ENCODE measurements around the gene RAB14.
"Not testable (repeated sequence)": the region's sequence is repeated elsewhere in the genome, so short reads cannot be mapped to it uniquely, and the experiment has no call there.

RAB14 gene

DNA sequence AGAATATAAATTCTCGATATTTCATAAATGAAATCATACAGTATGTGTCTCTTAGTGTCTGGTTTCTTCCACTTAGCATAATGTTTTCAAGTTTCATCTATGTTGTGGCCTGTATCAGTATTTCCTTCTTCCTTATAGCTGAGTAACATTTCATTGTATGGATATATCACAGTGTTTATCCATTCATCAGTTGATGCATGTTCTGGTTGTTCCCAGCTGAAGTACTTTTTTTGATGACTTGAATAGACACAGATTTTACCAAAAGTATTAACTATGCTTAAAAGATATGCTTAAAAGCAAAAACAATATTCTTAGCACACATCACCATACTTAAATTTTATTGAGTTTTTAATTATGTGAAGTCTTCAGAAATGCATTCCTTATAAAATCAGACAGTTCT is 12.7 kb downstream of the RAB14 start:
- no peak for DNase-seq

DNA sequence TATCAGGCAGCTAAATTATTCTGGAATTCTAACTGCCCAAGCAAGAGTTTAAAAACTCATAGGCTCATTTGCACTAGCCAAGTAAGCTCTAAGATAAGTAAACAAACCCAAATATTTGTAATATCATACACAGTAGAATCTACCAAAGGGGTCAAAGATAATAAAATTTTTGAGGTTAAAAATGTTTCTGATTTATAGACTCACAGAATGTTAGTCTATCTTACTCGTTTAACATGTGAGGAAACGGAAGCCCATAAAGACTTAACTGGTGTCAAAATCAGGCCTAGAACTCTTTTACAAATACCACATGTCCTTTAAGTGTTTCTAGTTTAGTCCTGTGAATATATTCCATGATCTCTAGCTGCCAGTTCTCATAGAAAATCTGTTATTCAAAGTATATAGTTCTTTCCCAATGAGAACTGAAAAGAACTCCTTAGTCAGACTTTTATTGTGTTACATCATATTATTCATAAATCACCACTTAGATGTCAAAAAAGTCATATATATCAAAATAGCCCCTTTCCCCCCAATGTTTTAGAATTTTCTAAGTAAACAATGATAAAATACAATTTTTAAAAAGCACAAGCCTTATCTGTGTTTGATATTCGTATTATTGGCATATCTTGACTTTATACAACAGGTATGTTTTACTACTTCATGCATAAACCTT is 13.9 kb downstream of the RAB14 start:
- no peak for DNase-seq

DNA sequence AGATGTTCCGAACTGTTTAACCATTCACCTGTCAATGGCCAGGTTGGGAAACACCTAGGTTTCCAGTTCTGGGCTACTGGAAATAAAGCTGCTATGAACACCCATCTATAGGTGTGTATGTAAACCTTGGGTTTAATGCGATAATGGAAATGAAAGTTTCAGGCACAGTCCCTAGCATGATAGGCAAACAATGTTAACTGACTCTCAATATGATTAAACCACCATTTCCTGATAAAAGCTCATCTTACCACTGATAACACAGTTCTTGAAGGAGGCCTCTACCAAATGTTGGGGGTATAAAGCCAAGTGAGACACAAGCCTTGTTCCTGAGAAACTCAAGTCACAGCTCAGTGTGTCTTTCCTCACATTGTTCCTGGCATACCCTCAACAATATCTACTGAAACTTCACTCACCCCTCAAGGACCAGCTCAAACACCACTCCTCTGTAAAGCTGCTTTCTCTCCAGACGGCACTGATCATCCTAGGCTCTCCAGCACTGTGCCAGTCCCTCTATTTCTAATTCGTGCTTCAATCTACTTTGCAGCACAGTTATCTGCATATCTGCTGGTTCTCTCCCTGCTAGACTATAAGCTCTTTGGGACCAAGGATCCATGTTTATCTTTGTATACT is 15.8 kb downstream of the RAB14 start:
- no peak for DNase-seq

DNA sequence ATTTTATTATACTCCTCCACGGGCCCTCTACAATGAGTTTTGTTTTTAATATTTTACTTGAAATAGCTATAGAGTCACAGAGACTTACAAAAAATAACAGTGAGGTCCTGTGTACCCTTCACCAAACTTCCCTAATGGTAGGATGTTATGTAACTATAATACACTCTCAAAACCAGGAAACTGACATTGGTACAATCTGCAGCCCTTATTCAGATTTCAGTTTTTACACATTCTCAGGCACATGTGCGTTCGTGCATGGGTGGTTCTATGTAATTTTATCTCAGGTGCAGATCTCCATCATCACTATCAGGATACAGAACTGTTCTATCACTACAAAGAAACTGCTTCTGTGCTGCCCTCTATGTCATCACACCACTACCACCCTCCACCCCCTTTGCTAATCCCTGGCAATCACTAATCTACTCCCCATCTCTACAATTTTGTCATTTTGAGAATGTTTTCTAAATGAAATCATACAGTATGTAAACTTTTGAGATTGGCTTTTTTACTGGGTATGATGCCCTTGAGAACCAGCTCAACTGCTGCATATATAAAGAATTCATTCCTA is 16.4 kb downstream of the RAB14 start:
- DNase-seq: no peak

DNA sequence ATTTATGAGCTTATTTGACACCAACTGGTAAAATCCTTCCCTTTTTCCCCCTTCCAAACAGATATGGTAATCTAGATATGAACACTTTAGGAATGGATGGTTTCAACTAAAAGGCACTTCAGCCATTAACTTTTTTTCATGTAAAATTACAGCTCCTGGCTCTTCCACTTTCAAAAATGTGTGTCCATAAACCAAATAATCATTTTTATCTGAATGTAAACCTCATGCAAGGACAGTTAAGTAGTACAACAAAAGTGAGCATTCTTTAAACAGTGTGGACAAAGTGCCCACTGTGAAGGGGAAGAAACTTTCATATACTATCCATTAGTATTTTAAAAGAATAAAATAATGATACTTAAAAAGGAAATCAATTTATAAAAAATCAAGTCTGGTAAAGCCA is 17.2 kb downstream of the RAB14 start:
- DNase-seq: no peak

DNA sequence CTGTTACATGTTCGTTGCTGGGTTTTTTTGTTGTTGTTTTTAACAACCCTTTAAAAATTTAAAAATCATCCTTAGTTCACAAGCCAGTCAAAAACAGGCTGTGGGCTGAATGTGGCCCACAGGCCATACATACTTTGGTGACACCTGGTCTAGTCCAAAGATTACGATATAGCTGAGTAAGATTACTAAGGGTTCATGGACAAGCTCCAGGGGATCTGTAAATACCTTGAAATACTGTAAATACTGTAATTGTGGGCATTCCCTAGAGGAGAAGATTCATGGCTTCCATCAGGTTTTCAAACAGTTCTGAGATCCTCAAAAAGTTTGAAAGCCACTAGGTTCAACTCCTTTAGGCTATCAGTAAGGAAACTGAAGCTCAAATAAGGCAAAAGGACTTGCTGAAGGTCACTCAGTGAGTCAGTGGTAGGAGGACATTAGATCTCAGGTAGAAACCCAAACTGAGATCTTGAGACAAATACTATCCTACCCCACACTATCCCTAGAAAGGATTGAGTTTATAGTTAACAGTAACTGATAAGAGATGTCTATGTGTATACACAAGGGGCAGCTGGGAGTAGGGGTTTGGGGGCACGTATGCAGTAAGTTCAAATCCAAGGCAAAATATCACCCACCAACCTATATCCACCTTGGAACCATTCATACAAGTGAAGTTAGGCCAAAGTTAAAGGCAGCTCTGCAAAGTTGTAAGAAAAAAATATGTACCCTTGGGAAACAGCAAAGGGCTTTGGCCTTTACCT is 17.8 kb downstream of the RAB14 start:
- DNase-seq: no peak

DNA sequence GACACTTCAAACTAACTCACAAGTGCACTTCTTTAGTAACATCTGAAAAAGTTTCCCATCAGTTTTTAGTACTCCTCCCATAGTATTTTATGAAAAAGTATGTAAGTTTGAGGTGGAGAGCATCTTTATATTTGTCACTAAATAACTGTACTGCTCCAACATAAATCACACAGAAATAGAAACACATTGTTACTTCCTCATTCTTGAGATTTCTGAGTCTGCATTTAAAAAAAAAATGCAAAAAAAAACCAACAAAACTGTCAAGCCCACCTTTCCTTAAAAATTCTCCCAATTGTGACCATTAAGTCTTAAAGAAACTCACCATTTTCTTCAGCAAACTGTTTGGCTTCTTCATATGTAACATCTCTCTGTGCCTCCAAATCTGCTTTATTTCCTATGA is 18.7 kb downstream of the RAB14 start:
- no peak for DNase-seq

DNA sequence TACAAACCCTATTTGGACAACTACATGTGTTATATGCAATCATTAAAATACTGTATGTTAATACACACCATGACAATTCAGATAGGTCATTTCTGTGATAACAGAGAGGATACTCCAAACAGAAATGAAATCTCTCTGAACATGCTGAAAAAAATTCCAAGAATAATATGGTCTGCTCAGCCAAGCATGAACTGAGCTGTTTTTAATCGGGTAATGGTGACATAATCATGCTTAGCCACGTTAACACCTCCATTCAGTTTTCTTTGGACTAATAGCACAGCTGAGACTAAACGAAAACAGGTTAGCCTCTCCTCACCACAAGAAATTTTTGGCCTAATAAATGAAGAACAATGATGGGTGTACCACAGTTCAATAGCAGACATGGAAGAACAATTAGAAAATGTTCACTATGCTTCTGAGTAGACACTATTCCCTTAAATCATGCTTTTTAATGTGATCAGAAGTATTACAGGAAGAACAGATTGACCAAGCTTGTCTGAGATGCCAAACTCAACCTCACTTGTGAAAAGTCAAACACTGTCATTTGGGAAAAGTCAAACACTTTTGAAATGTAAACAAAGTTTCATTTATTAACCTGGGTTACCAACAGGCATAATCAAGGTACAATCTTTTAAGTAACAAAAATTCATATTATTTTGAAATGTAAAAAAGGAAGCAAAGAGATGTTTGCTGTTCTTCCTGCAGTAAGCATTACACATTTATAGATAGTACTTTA is 19.4 kb downstream of the RAB14 start:
- DNase-seq: no peak

DNA sequence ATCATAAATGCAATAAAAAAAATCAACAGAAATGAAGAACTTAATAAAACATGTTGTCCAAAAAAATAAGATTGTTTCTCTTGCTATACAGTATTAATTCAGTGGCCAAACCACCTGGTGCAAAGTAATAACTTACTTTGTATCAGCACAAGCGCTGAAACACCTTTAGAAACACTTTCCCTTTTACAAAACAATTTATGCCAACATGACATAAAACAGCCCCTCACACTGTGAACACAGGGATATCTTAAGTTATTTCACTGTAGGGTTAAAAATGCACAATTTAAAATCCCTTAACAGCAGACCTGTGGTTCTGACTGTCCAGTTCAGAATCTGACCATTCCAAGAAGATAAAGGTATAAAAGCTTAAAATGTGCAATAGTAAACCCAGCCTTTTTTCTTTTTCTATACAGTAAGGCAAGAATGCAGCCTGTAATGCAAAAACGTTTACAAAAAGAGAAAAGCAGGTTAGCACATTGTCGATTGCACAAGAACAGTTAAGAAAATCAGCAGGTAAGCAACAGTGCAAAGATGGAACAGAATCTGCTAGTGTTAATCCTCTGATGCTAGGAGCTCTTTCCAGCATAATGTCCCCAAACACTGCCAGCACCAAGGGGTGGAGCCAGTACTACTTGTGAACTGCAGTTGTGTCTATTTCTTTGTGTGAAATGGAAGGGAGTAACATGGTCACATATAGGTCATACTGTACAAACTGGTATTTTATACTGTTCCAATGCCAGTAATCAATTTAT is 21.6 kb downstream of the RAB14 start:
- DNase-seq: no peak

DNA sequence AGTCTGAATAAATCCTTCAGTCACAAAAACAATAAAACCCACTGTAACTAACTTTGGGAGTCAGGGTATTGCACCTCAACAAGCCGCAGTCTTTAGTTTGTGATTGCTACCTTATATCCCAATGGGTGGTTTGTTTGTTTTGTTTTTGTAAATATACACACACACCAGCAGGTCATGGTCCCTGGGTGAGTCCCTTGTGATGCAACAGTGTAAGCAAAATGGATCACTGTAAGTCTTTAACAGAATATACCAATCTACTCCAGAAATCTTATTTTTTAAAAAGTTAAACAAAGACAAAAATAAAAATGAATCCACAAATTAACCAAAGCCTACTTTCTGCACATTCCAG is 22.3 kb downstream of the RAB14 start:
- DNase-seq: not testable (repeated sequence)

DNA sequence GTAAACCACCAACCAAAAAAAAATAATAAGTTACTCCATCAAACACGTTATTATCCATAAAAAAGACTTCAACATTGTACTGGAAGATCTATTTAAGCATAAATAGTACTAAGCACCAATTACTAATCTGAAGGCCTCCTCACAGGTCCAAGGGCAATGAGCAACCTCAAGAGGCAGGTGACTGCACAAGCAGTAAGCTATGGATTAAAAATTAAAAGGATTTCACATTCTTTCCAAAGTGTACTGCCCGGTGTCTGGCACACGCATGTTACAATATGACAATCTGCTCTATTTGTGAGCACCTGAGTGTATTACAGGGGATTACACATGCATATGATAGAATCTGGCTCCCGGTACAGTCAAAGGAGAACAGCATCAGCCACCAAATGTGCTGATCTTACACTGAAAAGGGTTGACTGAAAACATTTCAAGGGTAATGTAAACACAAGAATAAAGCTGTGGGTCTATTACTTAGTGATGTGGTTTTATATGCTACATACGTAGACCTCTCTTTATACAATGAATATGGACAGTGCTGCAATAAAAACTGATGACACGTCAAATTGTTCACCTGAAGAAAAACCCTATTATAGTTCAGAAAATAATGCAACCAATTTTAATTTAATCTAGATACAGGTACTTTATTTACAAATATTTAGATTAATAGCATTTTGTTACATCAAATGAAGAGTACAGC is 22.8 kb downstream of the RAB14 start:
- no peak for DNase-seq

DNA sequence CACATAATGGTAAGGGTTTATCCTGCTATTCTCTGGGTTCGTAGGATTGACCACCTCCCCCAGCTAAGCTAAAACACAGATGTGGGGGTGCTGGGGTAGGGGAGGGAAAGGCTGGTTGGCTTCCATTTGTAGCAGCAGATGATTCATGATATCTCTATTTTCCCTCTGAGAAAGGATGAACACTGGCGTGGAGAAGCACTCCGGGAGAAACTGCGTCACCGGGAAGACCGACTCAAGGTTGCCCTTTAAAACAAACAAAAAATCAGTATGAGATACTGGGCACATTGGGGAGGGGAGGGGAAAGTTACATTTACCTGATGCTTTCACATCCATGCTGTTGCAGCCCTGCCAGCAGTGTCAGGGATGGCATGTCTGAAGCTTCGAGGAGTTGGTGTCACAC is 28.2 kb downstream of the RAB14 start:
- no peak for DNase-seq

DNA sequence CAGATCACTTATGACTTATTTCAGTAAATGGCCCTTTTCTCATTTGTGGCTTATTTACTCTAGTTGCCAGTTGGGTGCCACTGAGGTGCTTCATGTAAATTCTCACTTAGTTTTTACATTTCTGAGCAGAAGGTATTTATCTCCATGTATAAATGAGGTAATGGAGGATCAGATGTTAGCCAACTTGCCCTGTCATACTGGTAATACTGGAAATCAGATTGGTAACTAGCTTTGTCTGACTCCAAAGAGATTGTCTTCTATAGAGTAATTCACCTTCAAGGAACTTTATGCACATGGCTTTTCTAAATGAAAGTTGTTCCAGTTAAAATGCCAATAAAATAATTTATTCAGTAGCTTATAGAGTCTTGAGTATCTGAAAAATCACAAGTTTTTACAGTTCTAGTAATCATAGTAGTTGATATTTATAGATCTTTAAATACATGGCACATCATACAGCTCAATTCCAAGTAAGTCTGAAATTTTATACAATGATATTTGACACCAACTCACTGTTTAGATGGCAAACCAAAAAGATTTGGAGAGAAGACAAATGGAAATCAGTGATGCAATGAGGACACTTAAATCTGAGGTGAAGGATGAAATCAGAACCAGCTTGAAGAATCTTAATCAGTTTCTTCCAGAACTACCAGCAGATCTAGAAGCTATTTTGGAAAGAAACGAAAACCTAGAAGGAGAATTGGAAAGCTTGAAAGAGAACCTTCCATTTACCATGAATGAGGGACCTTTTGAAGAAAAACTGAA is 28.8 kb downstream of the RAB14 start:
- DNase-seq: no peak

DNA sequence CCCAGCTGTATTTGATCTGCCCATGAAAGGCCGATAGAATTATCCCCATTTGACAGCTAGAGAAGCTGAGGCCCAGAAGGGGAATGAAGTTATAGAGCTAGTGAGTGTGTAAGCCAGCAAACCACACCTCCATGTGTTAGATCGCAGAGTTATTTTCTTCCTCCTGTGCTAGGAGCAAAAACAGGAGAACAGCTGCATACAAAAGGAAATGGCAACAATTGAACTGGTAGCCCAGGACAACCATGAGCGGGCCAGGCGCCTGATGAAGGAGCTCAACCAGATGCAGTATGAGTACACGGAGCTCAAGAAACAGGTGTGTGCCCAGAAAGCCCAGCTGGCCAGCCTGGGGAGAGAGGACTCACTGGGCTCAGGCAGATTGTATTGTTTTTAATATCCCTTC is 30.4 kb downstream of the RAB14 start:
- no peak for DNase-seq

DNA sequence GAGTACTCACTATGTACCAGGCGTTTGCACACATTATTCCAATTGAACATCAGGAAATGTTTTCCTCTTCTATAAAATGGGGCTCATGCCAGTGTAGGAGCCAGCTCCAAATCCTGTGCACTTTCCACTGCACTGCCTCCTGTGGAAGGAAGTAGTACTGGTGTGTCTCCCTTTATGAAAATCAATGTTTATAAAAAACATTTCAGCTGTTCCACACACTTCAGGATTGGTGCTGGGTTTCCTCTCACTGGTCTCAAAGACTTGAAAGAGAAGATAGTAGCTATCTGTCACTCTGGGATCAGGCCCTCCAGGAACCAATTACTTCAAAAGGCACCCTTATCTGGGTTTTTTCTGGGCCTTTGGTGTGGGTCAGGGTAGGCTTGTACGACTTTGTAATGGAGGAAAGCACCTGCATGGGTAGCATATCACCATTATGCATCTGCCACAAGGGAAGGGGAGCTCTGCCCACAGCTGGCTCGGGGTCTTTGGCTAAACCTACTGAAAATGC is 32.5 kb downstream of the RAB14 start:
- DNase-seq: no peak

DNA sequence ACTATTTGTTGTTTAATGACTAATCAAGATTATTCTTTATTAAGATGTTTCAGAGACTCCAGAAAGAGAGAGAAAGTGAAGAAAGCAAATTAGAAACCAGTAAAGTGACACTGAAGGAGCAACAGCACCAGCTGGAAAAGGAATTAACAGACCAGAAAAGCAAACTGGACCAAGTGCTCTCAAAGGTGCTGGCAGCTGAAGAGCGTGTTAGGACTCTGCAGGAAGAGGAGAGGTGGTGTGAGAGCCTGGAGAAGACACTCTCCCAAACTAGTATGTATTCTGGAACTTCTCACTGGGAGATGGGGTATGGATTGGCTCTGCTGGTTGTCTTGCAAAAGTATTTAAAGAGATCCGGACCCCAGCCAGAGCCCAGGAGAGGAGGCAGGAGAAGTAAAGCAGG is 33.6 kb downstream of the RAB14 start:
- DNase-seq: no peak

DNA sequence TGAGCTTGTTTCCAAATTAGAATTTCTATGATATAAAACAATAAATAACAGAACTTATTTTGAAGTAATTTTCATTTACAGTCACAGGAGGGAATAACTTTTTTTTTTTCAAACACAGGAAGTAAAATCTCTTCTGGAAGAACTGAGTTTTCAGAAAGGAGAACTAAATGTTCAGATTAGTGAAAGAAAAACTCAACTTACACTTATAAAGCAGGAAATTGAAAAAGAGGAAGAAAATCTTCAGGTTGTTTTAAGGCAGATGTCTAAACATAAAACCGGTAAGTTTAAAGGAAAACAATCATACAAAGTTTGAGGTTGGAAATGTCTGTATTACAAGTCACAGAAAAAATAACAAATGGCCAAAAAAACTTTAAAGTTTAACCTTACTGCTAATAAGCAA is 41.6 kb downstream of the RAB14 start:
- no peak for DNase-seq

DNA sequence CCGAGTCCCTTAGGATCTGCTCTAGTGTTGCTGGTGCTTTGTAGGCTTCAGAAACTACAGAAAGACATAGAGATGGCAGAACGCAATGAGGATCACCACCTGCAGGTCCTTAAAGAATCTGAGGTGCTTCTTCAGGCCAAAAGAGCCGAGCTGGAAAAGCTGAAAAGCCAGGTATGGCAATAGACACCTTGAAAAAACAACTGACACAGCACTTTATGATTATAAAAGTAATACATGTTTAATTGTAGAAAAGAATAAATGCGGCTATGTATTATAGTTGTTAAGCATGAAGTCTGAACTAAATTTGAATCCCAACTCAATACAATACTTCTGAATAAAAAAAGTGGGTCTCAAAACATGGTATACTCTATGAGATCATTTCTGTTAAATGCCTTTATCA is 43.7 kb downstream of the RAB14 start:
- no peak for DNase-seq

DNA sequence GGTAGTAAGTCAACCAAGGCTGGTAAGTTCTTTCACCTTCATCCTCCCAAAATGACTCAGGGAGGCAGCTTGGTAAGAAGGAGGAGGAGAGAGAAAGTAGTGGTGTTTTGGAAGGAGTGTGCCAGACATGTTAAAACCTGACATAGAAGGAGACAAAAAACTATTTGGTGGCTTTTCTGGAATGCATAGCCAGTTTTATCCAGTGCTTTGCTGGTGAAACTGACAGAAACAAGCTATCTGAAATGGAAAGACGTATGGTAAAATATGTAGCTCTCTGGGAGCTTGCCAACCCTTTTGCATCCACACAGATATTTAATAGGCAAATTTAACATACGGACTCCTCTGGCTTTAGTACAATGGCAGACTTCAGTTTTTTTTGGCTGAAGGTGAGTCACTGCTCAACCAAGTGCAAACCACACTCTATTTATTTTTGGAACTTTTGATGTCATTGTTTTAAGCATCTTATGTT is 45.4 kb downstream of the RAB14 start:
- DNase-seq: no peak

DNA sequence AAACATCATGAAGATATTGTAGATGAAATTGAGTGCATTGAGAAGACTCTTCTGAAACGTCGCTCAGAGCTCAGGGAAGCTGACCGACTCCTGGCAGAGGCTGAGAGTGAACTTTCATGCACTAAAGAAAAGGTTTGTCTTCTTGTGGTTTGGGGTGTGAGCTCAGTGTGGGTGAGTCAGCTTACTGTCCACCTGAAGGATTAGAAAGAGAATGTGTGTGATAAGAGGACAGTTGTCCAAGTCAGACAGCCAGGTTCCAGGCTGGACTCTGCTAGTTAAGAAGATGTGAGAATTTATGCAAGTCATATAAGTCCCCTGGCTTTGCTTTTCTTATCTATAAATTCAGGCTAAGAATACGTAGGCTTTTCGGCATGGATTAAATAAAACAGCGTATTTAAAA is 46.9 kb downstream of the RAB14 start:
- DNase-seq: no peak

DNA sequence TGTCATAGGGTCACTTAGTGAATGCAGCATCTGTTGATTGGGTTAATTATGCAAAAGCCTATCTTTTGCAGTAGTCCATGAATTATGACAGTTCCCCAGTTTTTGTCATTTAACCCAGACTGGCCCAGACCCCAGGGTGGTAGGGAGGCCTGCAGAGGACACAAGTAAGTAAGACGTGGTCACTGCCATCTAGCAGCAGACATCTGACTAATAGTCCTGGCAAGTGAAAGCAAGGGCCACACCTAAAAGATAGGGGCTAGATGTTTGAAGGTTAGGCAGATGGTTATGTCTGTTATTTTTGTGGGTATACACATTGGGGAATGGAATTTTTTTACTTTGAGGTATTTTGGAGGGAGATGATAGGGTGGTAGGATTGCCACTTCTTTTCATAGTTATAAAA is 48.0 kb downstream of the RAB14 start:
- no peak for DNase-seq

Data from RPMI8226 (cell line).